ENCODE results near the gene NCDN. TPM values are rescaled to one million over a fixed set of nuclear protein-coding genes. Genes with fewer than 3 reads are reported as not detected.
"Not testable (repeated sequence)": the region's sequence is repeated elsewhere in the genome, so short reads cannot be mapped to it uniquely, and the experiment has no call there.

Gene NCDN
- total and polyA plus RNA-seq, 4 donors, result 4.3 to 21.7 (median 15.6) TPM

- H3K4me1 ChIP-seq (ENCODE audit: control insufficient read depth in 1 of 2, insufficient read depth in 2 of 2, low read length in 2 of 2), result no peaks in the 10 kb centered on the region
- no peaks in the 10 kb centered on the region for H3K27me3 ChIP-seq (ENCODE audit: control insufficient read depth in 1 of 2, insufficient read depth in 2 of 2, low read length in 1 of 2)
- peak; percentile 64 for ATAC-seq (ENCODE audit: low FRiP score)
- intact Hi-C loops (cut with DNase I), result no loop called here
- no peak overlapping the region for H3K27ac ChIP-seq (ENCODE audit: low read depth in 1 of 2, low read length in 2 of 2)
- peak; percentile 80 for DNase-seq
- WGBS, 2 donors, result 7 to 8% methylated on average over 70 of the region's 70 CpGs
- no peaks in the 10 kb centered on the region for H3K9me3 ChIP-seq (ENCODE audit: control insufficient read depth, low read length)
- peak overlapping the region; percentile 3 to 35 for H3K4me3 ChIP-seq (ENCODE audit: low read length in 2 of 2)
- no peaks in the 10 kb centered on the region for H3K36me3 ChIP-seq (ENCODE audit: control insufficient read depth in 1 of 2, insufficient read depth in 2 of 2, low read length in 1 of 2)
These were observed 19.7 kb downstream of the NCDN start for GRCh38 chr1:35577071-35577998.

GRCh38 chr1:35580949-35581388 lies 23.4 kb downstream of the NCDN start:
- DNase-seq (no peak), ATAC-seq (ENCODE audit: low FRiP score) (no peak)
- Histone ChIP-seq H3K9me3 (ENCODE audit: control insufficient read depth, low read length) (no peaks in the 10 kb centered on the region), H3K4me1 (ENCODE audit: control insufficient read depth in 1 of 2, insufficient read depth in 2 of 2, low read length in 2 of 2) (no peaks in the 10 kb centered on the region), H3K4me3 (ENCODE audit: low read length in 2 of 2) (no peak overlapping the region), H3K36me3 (ENCODE audit: control insufficient read depth in 1 of 2, insufficient read depth in 2 of 2, low read length in 1 of 2) (no peaks in the 10 kb centered on the region), H3K27me3 (ENCODE audit: control insufficient read depth in 1 of 2, insufficient read depth in 2 of 2, low read length in 1 of 2) (no peaks in the 10 kb centered on the region), H3K27ac (ENCODE audit: low read depth in 1 of 2, low read length in 2 of 2) (no peak overlapping the region)
- intact Hi-C loops (cut with DNase I), result no loop called here
- 66 to 70% methylated on average over 4 of the region's 4 CpGs for WGBS, 2 donors

- WGBS, 2 donors, result 95 to 96% methylated on average over 9 of the region's 9 CpGs
- H3K4me1 ChIP-seq (ENCODE audit: control insufficient read depth in 1 of 2, insufficient read depth in 2 of 2, low read length in 2 of 2); ATAC-seq (ENCODE audit: low FRiP score); H3K36me3 ChIP-seq (ENCODE audit: control insufficient read depth in 1 of 2, insufficient read depth in 2 of 2, low read length in 1 of 2); H3K27me3 ChIP-seq (ENCODE audit: control insufficient read depth in 1 of 2, insufficient read depth in 2 of 2, low read length in 1 of 2); intact Hi-C loops (cut with DNase I); H3K27ac ChIP-seq (ENCODE audit: low read depth in 1 of 2, low read length in 2 of 2); H3K4me3 ChIP-seq (ENCODE audit: low read length in 2 of 2); H3K9me3 ChIP-seq (ENCODE audit: control insufficient read depth, low read length): not testable (repeated sequence)
- peak in 1 of 2 donors; percentile 19 for DNase-seq
These were observed 24.0 kb downstream of the NCDN start for GRCh38 chr1:35581621-35582020.

DNA sequence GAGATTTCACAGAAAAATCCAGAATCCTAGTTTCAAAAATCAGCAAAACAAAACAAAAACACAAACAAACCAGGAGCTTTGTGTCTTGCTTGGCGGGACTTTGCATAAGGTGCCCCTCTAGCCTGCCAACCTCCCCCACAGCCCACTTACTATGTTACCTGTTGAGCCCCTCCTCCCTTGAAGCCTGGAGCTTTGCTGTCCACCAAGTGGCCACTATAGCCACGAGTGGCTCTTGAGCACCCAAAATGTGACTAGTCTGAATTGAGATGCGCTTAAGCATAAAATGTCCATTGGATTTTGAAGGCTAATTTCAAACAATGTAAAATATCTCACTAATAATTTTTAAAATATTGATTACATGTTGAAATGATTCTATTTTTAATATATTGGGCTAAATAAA lies 27.7 kb downstream of the NCDN start:
- Histone ChIP-seq H3K4me1 (ENCODE audit: control insufficient read depth in 1 of 2, insufficient read depth in 2 of 2, low read length in 2 of 2) (no peaks in the 10 kb centered on the region), H3K9me3 (ENCODE audit: control insufficient read depth, low read length) (no peaks in the 10 kb centered on the region), H3K36me3 (ENCODE audit: control insufficient read depth in 1 of 2, insufficient read depth in 2 of 2, low read length in 1 of 2) (no peaks in the 10 kb centered on the region), H3K27ac (ENCODE audit: low read depth in 1 of 2, low read length in 2 of 2) (no peak overlapping the region), H3K27me3 (ENCODE audit: control insufficient read depth in 1 of 2, insufficient read depth in 2 of 2, low read length in 1 of 2) (no peaks in the 10 kb centered on the region), H3K4me3 (ENCODE audit: low read length in 2 of 2) (no peak overlapping the region)
- WGBS, 2 donors, result 91 to 95% methylated on average over 3 of the region's 3 CpGs
- DNase-seq (no peak), ATAC-seq (ENCODE audit: low FRiP score) (no peak)
- intact Hi-C loops (cut with DNase I), result no loop called here

GRCh38 chr1:35585805-35586204 lies 28.2 kb downstream of the NCDN start:
- H3K4me3 ChIP-seq (ENCODE audit: low read length in 2 of 2); ATAC-seq (ENCODE audit: low FRiP score); H3K27ac ChIP-seq (ENCODE audit: low read depth in 1 of 2, low read length in 2 of 2); H3K36me3 ChIP-seq (ENCODE audit: control insufficient read depth in 1 of 2, insufficient read depth in 2 of 2, low read length in 1 of 2); H3K27me3 ChIP-seq (ENCODE audit: control insufficient read depth in 1 of 2, insufficient read depth in 2 of 2, low read length in 1 of 2); H3K4me1 ChIP-seq (ENCODE audit: control insufficient read depth in 1 of 2, insufficient read depth in 2 of 2, low read length in 2 of 2); H3K9me3 ChIP-seq (ENCODE audit: control insufficient read depth, low read length); DNase-seq; intact Hi-C loops (cut with DNase I): not testable (repeated sequence)
- 99 to 100% methylated on average over 1 of the region's 1 CpG for WGBS, 2 donors

- ATAC-seq (ENCODE audit: low FRiP score), result no peak
- H3K9me3 ChIP-seq (ENCODE audit: control insufficient read depth, low read length), result no peaks in the 10 kb centered on the region
- no peak for DNase-seq
- 87 to 90% methylated on average over 7 of the region's 7 CpGs for WGBS, 2 donors
- H3K27me3 ChIP-seq (ENCODE audit: control insufficient read depth in 1 of 2, insufficient read depth in 2 of 2, low read length in 1 of 2), result no peaks in the 10 kb centered on the region
- no peaks in the 10 kb centered on the region for H3K4me1 ChIP-seq (ENCODE audit: control insufficient read depth in 1 of 2, insufficient read depth in 2 of 2, low read length in 2 of 2)
- intact Hi-C loops (cut with DNase I), result no loop called here
- no peaks in the 10 kb centered on the region for H3K36me3 ChIP-seq (ENCODE audit: control insufficient read depth in 1 of 2, insufficient read depth in 2 of 2, low read length in 1 of 2)
- no peak overlapping the region for H3K27ac ChIP-seq (ENCODE audit: low read depth in 1 of 2, low read length in 2 of 2)
- H3K4me3 ChIP-seq (ENCODE audit: low read length in 2 of 2), result no peak overlapping the region
These were observed 29.2 kb downstream of the NCDN start for GRCh38 chr1:35586808-35587207.

DNA sequence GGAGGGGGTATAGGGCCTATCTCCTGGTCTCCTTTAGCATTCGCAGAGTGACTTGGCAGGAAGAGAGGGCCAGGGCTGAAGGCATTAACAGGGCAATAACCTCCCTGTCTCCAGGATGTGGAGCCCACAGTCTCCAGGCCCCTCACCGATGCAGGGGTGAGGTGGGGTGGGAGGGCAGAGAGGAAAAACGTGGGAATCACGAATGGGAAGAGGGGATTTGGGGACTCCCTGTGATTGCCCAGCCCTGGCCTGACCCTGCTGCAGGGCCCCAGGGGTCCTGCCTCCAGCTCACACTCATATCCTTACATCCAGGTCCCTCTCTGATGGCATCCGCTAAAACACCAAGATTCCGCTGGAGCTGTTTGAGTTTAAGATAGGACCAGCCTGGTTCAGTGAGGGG lies 30.1 kb downstream of the NCDN start:
- H3K27me3 ChIP-seq (ENCODE audit: control insufficient read depth in 1 of 2, insufficient read depth in 2 of 2, low read length in 1 of 2), result no peaks in the 10 kb centered on the region
- DNase-seq, result peak in 1 of 2 donors; percentile 61
- no peaks in the 10 kb centered on the region for H3K9me3 ChIP-seq (ENCODE audit: control insufficient read depth, low read length)
- no peak for ATAC-seq (ENCODE audit: low FRiP score)
- H3K27ac ChIP-seq (ENCODE audit: low read depth in 1 of 2, low read length in 2 of 2), result no peak overlapping the region
- no peak overlapping the region for H3K4me3 ChIP-seq (ENCODE audit: low read length in 2 of 2)
- intact Hi-C loops (cut with DNase I), result no loop called here
- no peaks in the 10 kb centered on the region for H3K4me1 ChIP-seq (ENCODE audit: control insufficient read depth in 1 of 2, insufficient read depth in 2 of 2, low read length in 2 of 2)
- no peaks in the 10 kb centered on the region for H3K36me3 ChIP-seq (ENCODE audit: control insufficient read depth in 1 of 2, insufficient read depth in 2 of 2, low read length in 1 of 2)
- WGBS, 2 donors, result 81 to 85% methylated on average over 6 of the region's 6 CpGs

DNA sequence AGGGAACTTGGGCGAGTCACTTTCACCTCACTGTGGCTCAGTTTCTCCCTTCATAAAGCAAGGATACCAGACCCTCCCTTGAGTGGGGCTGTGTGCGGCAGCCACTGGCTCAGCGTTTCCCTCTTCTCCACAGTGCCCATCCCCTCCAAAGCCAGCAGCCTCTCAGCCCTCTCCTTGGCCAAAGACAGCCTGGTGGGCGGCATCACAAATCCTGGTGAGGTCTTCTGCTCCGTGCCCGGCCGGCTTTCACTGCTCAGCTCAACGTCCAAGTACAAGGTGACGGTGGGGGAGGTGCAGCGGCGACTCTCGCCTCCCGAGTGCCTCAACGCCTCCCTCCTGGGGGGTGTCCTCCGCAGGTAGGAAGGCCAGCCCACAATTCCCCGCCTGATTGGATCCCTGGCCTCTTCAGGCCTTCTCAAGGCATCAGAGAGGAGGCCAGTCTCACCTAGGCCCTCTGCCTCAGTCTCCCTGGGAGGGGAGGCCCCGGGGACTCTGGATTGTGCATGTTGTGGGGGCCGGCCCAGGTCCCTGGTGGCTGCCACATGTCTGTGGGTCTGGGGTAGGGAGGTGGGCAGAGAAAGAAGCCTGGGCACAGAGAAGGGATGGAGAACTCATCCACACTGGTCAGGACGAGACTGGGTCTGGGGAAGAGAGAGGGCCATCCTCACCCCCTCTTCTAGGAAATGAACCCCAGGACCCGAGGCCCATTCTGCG lies 30.8 kb downstream of the NCDN start:
- H3K4me3 ChIP-seq (ENCODE audit: low read length in 2 of 2), result no peak overlapping the region
- peak; percentile 45 for ATAC-seq (ENCODE audit: low FRiP score)
- 69 to 75% methylated on average over 21 of the region's 21 CpGs for WGBS, 2 donors
- no peaks in the 10 kb centered on the region for H3K36me3 ChIP-seq (ENCODE audit: control insufficient read depth in 1 of 2, insufficient read depth in 2 of 2, low read length in 1 of 2)
- no peak overlapping the region for H3K27ac ChIP-seq (ENCODE audit: low read depth in 1 of 2, low read length in 2 of 2)
- intact Hi-C loops (cut with DNase I), result no loop called here
- no peaks in the 10 kb centered on the region for H3K27me3 ChIP-seq (ENCODE audit: control insufficient read depth in 1 of 2, insufficient read depth in 2 of 2, low read length in 1 of 2)
- H3K9me3 ChIP-seq (ENCODE audit: control insufficient read depth, low read length), result no peaks in the 10 kb centered on the region
- peak in 1 of 2 donors; percentile 61 for DNase-seq
- no peaks in the 10 kb centered on the region for H3K4me1 ChIP-seq (ENCODE audit: control insufficient read depth in 1 of 2, insufficient read depth in 2 of 2, low read length in 2 of 2)
